NCI-H2227 treated with DMSO at 0.1 percent for 48 hours (cell line): ENCODE data around the gene REEP1.
"Not testable (repeated sequence)": the region's sequence is repeated elsewhere in the genome, so short reads cannot be mapped to it uniquely, and the experiment has no call there.

Source experiments
- DNase-seq: peaks from one replicate; lab custom pipeline; 2025; lab: John Stamatoyannopoulos, UW

REEP1 gene

DNA sequence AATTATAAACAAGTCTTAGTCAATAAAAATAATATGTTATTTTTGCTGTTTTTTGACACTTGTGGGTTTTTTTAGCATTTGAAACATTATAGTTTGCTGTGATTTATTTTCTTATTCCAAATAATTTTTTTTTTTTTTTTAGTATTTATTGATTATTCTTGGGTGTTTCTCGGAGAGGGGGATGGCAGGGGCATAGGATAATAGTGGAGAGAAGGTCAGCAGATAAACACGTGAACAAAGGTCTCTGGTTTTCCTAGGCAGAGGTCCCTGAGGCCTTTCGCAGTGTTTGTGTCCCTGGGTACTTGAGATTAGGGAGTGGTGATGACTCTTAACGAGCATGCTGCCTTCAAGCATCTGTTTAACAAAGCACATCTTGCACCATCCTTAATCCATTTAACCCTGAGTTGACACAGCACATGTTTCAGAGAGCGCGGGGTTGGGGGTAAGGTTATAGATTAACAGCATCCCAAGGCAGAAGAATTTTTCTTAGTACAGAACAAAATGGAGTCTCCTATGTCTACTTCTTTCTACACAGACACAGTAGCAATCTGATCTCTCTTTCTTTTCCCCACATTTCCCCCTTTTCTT, 8.5 kb upstream of the REEP1 start:
- DNase-seq = not testable (repeated sequence)

DNA sequence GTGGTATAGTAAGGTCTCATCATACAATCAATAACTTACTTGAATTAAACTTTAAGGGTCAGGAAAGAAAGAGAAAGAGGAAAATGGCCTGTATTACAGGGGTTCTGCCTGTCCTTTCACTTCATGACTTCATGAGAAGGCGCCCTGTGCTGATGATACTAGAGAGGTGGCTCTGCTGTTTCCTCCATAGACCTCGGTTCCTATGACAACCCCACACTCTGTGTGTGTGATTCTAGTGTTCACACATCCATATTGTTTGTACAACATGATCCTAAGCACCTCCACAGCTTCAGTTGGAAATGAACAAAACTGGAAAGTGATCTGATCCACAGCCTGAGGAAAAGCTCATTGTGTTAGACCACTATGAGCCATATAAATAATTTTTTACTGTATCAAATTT, 7.0 kb upstream of the REEP1 start:
- no peak for DNase-seq

DNA sequence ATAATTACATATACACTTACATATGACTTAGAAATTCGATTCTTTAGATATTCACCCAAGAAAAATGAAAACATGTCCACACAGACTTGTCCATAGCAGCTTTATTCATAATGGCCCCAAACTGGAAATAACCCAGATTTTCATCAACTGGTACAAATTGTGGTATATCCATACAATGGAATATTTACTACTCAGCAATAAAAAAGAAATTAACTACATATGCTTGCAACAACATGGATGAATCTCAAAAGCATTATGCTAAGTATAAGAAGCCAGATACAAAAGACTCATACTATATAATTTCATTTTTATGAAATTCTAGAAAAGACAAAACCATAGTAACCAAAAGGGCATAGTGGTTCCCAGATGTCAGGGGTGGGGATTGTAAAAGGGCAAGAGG, 5.1 kb upstream of the REEP1 start:
- no peak for DNase-seq

DNA sequence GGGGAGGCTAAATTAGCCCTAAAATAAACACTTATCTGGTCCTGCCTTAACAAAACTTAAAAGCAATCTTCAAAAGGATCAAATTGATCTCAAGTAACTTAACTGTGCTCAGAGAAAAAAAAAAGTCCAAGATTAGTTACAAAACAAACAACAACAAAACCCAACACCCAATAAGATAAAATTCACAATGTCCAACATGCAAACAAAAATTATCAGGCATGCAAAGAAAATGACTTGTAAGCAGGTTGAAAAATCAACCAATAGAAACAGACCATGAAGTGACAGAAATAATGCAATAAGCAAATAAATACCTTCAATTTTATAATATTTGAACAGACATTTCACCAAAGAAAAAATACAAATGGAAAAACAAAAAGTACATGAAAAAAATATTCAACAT, 4.0 kb upstream of the REEP1 start:
- DNase-seq = no peak

DNA sequence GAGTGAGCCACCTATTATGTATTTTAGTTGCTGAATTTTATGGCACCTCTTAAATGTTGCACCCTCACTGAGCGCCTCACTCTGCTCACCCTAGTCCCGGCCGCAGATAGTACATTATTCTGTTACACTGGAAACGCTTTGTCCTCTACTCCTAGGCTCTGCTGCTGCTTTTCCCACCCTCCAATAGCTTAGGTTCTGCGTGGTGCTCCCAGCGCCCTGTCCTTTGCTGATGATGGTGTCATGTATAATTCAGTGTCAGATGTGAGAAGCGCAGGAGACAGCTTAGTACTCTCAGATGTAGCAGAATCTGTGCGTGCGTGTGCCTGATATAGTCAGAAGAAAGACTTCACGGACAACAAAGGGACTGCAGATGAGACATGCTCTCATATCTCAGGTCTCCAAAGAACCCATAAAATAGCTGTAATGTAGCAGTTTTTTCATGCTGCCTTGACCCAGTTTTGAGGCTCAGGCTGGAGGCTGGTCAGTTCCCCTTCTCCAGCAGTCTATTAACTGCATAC, 1.4 kb upstream of the REEP1 start:
- no peak for DNase-seq

DNA sequence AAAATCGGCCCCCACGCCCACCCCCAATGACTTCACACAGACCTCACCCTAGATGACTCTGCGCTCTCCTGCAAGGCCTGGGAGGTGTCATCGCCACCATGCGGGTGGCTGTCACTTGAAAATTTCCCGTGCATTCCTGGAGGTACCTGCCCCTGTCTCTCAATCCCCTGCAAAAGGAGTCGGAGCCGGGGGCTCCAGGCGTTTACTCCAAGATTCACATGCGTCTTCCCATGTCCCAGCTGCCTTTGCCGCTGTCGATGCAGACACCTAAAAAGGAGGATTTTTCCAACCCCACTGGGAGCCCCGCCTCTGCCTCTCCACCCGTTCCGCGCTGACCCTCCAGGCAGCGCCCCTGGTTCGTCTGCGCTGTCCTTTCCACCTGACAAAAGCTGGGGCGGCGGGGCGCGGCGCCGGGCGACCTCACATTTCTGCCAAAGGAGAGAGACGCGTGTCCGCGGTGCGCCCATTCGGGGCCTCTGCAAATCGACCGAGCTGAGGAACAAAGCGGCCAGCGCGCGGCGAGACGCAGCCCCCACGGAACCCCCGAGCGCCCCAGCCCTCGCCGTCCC, 667 bp downstream of the REEP1 start:
- no peak for DNase-seq

DNA sequence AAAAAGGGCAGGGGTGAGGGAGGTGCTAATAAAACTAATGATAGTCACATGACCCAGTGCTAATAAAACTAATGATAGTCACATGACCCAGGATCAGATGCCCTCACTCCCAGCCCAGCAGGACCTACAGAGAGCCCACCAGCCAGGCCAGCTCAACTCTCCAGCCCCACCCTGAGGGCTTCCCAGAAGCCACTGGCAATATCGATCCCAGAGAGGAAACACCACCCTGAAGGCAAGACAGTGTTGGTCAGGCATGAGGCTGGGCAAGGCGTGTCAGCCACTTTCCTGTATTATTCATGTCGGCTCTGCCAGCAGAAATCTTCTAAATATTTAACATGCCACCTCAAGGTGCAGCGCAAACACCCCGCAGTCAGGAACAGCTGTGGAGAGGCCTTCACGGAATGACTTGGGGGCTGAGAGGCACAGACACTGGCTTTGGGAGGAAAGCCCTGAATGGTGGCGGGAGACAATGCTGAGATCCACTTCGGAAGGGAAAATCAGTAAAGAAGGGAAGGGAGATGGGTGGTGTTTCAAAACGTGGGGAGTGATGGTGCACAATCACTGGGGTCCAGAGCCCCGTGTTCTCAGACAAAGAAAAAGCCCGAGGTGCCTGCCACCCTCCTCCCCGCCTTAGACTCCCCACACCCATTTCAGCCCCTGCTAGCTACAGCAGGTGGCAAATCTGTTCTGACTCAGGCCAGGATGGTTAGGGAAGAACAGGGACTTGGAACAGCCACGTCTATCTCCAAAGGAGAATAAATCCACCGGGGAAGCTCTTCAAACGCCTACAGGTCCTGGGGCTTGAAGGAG, 1.4 kb downstream of the REEP1 start:
- DNase-seq = no peak

DNA sequence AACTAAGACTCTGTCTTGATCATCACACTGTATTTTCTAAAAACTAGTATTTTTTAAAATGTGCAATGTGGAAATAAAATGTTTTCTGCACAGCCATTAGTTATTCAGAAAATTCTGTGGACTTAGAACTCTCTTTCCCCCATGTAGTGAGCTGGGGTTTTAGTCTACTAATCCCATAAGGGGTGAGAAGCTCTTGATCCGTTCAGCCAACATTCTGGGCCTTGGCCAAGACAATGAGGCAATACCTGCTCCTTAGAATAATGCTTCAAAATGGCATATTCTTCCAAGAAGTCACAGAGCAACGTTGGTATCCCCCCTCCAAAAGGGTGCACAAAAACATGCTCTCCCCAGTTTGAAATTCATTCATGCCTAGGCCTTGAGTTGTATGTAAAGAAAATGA, 4.0 kb downstream of the REEP1 start:
- DNase-seq = no peak

DNA sequence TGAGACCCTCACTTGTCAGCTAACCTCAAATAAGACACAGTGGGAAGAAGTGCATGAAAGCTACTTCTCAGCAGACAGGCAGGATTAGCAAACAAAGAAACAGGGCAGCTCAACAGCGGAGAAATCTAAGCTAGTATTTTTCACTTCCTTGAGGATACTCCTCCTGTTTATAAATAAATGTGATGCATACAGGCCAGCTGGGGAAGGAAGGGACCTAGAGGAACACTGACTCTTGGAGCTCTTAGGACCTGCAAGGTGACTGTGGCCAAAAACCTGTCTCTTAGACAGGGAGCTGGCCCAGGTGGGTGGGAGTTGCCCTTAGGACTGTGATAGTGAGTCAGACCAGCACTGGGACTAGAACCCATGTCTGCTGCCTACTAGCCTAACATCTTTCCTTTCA, 4.8 kb downstream of the REEP1 start:
- peak; percentile 32 for DNase-seq

DNA sequence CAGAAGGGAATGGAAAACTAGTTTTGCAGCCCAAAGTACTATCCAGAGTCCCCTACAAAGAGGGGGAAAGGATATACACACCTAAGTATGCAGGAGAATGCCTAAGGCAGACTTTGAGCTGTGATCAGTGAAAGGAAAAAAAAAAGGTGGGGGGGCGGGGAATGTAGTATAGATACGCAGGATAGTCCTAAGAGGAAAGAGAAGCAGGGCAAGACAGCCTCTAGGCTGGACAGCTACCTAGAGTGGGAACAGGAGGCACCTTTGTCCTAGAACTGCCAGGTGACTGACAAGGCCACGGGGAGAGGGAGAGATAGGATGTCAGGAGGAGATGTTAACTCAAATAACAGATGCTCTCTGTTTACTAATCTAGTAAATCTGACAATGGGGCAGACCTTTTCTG, 6.0 kb downstream of the REEP1 start:
- no peak for DNase-seq

DNA sequence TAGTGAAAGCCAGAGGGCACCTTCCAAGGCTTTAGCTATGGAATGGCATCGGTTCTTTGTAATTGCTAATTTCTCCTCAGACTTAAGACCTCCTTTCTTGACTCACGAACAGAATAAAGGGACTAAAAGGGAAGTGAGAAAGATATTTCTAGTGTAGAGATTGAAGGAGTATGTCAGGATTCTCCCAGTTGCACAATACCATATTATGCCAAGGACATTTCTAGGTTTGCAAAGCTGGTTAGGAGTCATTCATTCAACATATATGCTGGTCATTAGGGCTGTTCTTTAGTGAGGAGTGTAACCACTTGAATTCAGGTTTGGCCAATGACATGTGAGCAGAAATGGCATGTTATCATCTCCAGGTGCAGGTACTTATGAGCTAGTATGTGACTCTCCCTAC, 7.4 kb downstream of the REEP1 start:
- no peak for DNase-seq

DNA sequence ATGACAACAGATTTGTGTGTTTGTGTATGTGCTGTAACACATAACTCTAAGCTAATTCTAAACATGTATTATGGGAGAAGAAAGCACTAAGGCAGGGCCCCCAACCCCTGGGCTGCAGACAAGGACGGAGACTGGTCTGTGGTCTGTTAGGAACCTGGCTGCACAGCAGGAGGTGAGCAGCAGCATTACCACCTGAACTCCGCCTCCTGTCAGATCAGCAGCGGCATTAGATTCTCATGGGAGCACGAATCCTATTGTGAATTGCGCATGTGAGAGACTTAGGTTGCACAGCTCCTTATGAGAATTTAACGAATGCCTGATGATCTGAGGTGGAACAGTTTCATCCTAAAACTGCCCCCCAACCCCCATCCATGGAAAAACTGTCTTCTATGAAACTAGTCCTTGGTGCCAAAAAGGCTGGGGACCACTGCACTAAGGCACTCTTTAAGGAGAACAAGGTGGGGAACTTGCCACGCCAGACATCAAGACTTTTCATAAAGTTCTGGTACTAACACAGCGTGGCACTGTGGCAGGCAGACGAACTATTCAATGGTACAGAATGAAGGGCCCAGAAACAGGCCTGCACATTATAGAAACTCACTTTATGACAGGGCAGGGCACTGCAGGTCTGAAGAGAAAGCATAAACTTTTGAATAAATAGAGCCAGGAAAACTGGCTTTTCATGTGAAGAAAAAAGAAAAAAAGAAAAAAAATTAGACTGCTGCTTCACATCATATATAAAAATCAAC, 14.0 kb downstream of the REEP1 start:
- no peak for DNase-seq

DNA sequence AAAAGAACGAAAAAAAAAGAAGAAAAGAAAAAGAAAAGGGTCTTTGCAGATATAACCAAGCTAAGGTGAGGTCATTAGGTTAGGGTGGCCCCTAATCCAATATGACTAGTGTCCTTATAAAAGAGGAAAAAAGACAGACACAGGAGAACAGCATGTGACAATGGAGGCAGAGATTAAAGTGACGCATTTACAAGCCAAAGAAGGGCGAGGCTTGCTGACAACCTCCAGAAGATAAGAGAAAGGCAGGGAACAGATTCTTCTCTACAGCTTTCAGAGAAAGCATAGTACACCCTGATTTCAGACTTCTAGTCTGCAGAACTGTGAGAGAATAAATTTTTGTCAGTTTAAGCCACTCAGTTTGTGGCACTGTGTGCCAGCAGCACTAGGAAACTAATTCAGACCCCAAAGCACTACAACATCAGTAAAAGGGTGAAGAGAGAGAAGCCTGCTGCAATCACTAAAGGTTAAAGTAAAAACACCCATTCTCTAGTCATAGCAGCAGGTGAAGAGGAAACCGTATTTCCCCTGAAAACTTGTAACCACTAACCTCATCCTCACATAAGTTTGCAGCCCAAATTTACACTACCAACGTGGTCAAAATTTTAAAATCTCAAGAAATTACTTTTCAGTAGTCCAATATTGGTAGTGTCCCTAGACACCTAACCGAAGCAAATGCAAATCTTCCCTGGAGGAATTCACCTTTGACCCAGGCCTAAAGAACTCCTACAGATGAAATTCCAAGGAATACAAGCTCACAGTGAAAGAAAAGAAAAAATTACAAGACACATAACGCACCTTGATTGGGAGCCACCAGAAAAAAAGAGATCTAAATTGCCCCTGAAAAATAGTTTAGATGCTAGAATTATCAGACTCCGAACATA, 17.5 kb downstream of the REEP1 start:
- no peak for DNase-seq

DNA sequence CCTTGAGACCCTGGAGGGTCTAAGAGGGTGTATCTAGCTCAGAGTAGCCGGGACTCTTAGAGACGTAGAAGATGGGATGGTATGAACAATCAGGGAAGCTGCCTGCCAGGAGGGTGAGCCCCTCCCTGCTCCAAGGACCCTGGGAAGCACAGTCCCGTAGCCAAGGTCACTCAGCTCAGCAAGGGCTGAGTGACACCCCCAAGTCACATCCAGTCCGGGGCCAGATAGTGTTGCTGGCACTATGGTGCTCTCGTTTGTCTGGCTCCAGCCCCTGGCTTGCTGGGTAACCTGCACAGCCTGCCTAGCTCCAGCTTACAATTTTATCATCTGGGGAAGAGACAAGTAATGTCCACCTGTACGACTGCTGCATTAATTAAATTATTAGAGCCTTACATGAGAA, 22.3 kb downstream of the REEP1 start:
- DNase-seq = no peak

DNA sequence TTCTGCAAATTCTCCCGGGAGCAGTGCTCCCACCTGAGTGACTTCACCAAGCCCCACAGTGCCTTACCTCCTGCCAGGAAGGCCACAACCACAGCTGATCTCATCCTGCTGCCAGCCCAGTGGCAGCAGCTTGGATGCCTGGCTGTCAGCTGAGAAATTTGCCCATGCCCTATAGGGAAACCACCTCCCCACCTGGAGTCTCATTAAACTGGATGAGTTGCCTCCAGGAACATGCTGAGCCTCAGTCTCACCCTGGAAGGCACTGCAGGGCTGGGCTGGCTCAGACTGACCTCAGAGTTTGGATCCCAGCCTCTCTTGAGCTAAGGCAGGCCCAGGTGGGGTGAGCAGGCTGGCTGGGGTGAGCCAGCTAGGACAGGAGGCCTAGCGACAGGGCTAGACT, 23.3 kb downstream of the REEP1 start:
- DNase-seq = no peak

DNA sequence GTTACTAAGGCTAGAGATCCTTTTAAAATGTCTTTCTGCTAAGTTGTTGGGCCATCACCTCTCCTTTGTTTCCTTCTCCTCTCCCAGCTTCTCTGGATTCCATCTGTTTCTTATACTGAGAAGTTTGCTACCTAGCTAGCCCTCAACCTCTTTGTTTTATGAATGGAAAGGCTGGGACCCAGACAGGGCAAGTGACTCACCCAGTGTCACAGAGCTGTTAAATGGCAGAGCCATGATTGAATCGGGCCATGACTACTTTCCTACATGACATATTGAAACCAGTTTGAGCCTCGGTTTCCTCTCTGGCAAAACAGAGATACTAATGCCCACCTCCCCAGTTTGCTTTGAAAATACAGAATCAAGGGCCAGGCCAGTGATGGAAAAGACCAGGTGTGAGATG, 24.1 kb downstream of the REEP1 start:
- no peak for DNase-seq

DNA sequence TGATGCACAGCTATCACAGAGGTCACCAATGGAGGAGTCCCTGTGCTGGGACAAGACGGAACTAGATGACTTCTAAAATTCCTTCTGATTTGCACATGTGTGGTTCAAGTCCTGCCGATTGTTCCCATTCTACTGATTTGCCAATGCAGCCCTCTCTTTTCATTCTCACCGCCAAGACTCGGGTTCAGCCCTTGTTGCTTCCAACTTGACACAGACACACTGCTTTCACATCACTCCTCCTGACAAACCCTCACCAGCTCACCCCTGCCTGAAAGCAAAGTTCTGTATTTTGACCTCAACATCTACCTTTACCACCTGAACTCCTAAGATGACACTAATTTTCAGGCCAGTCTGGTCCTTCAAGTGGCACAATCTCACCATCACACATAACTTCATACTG, 25.5 kb downstream of the REEP1 start:
- no peak for DNase-seq

DNA sequence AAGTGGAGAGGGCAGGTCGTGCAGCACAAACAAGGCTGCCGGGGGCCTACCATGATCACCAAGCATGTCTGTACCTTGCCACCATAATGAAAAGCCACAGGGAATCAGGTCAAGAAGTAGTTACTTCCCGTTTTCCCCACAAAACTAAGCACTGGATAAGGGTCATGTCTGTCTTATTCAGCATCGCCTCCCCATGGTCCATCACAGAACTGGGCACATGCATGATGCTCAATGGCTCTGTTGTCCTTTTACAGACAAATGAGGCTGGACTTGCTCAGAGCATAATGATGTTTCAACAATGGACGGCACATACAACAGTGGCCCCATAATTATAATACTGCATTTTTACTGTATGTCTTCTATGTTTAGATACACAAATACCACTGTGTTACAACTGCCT, 27.5 kb downstream of the REEP1 start:
- DNase-seq = no peak

DNA sequence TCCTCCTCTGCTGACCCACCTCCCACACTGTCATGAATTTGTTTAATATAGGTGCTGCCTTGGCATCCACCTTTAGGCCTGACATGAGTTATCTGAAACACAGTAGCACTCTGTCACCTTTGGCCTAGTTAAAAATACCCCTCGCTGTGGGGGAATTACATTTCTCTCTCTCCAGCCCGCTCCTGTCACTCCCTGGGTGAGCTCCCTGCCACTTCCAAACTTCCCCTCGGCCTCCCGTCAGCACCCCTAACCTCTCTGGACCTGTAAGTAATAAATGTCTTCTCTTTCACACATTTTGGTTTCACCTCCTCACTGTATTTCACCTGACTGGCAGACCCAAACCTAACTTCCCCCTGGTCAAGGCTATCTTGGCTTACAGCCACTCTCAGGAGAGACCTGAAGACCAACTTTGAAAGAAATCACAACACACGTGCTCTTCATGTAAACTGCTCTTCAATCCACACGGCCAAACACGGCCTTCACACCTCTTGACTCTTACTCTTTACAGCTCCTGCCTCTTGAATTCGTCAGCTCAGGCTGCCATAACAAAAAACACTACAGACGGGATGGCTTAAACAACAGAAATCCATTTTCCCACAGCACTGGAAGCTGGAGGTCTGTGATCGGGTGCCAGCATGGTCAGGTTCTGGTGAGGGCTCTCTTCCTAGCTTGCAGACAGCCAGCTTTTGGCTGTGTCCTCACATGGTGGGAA, 28.3 kb downstream of the REEP1 start:
- DNase-seq = no peak

DNA sequence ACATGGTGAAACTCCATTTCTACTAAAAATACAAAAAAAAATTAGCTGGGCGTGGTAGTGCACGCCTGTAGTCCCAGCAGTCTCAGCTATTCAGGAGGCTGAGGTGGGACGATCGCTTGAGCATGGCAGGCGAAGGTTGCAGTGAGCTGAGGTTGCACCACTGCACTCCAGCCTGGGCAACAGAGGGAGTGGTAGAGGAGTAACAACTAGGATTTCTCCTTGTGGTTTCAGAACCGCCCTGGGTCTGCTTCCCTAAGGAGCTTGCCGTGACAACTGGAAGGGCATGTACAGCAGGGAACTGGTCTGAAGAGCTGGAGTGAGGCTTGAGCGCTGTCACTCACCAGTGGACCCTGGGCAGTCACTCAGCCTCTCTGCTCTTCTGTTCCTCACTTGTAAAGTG, 29.1 kb downstream of the REEP1 start:
- no peak for DNase-seq

DNA sequence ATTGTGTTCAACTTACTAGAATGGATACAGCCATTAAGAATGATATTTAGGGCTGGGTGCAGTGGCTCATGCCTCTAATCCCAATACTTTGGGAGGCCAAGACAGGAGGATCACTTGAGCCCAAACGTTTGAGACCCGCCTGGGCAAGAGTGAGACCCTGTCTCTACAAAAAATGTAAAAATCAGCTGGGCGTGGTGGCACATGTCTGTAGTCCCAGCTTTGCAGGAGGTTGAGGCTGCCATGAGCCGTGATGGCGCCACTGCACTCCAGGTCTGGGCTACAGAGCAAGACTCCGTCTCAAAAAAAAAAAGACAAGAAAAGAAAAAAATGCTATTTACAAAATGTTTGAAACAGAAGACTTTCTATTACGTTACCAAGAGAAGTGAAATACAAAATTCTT, 30.0 kb downstream of the REEP1 start:
- DNase-seq = no peak
